Measurements from ENCODE around the gene SS18.
A peak's percentile ranks its signal among the peaks of the same experiment; 100 is the strongest.

The SS18 gene

DNA sequence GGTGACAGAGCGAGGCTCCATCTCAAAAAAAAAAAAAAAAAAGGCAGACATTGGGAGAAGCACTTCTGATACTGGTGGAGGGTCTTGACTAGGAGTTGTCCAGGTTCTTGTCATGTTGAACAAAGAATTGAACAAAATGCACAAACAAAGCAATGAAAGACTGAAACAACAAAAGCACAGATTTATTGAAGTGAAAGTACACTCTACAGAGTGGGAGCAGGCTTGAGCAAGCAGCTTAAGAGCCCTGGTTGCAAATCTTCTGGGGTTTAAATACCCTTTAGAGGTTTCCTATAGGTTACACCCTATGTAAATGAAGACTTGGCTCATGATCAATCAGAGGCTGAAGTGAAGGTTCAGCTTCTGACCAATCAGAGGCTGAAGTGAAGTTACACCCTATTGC, 6.4 kb upstream of the SS18 start:
- ATAC-seq = no peak
- TF ChIP-seq SNAI2 (CRISPR knock-in tag; IDR thresholded peaks at IDR 0.05) (no peak), ISL1 (CRISPR knock-in tag; IDR thresholded peaks at IDR 0.05) (no peak), ZNF565 (CRISPR knock-in tag; conservative IDR thresholded peaks at IDR 0.05; ENCODE audit: low read depth) (no peak)

DNA sequence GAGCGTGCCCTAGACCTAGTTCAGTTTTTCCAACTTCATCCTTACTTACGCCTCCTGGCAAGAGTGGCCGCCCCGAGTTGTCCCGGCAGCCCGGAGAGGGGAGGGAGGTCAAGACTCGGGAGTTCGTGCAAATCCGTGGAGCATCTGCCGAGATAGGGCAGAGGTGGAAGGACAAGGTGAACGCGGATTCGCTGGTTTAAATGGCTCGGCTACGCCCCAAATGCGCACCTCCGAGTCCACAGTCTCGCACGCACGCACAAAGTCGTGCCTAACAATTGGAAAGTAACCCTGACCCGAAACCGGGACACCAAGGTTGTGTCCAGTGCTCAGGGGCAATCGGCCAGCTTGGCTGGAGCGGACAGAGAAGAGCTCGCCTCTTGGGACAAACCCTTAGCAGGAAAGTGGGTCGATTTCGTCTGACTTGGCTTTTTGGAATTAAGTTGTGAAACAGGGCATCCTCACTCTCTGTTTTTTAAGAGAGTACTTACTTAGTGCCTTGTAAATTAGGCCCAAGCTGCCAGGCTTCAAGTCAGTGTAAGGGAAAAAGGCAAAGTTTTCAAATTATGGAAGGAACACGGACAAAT, 726 bp upstream of the SS18 start:
- TF ChIP-seq ZFP3 (CRISPR knock-in tag; IDR thresholded peaks at IDR 0.05) = peak; percentile 94
- TF ChIP-seq PPARA (CRISPR knock-in tag; IDR thresholded peaks at IDR 0.05; ENCODE audit: borderline replicate concordance) = no peak
- peak; percentile 76 for ATAC-seq

DNA sequence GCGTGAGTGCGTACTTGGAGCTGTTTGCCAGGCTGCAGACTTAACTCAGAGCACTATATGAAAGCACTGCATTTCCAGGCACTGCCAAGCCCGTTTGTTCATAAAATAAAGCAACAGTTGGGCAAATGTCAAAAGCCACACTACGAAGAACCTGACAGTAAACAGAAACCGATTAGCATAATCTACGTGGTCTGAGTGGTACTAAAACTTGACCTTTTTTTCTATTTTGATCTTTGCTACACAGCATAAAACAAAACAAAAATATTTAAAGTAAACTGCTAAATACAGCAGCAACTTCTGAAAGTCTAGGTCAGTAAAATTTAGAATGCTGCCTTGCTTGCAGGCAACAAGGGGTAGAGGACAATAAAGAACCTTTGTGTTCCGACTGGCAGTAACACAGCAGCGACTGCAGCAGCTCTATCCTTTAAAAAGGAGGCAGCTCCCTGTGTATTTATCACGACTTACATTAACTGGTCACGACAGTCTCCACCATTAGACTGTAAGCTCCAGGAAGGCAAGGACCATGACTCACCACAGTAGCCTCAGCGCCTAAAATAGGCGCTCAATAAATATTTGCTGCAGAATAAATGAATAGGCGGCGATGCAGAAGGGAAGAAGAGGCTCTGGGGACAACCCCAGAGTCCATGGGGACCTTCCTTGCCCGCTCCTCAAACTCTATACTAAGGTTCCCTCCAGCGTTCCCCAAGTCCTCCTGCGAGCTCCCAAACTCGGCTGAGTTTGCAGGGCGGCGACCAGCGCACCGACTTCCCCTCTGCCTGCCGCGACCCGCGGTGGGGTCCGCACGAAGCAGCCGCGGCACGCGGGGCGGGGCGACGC, 902 bp downstream of the SS18 start:
- ATAC-seq = peak; percentile 4
- TF ChIP-seq ISL1 (CRISPR knock-in tag; IDR thresholded peaks at IDR 0.05) (no peak), ZFP3 (CRISPR knock-in tag; IDR thresholded peaks at IDR 0.05) (no peak), ESRRG (CRISPR knock-in tag; IDR thresholded peaks at IDR 0.05) (no peak), SNAI2 (CRISPR knock-in tag; IDR thresholded peaks at IDR 0.05) (no peak), ARNTL (CRISPR knock-in tag; IDR thresholded peaks at IDR 0.05; ENCODE audit: borderline replicate concordance, low read depth) (no peak), ZNF8 (CRISPR knock-in tag; IDR thresholded peaks at IDR 0.05) (no peak), TOX (CRISPR knock-in tag; IDR thresholded peaks at IDR 0.05; ENCODE audit: borderline replicate concordance) (no peak), BACH2 (CRISPR knock-in tag; IDR thresholded peaks at IDR 0.05; ENCODE audit: borderline replicate concordance) (no peak)
- TF ChIP-seq, protein P1, sequence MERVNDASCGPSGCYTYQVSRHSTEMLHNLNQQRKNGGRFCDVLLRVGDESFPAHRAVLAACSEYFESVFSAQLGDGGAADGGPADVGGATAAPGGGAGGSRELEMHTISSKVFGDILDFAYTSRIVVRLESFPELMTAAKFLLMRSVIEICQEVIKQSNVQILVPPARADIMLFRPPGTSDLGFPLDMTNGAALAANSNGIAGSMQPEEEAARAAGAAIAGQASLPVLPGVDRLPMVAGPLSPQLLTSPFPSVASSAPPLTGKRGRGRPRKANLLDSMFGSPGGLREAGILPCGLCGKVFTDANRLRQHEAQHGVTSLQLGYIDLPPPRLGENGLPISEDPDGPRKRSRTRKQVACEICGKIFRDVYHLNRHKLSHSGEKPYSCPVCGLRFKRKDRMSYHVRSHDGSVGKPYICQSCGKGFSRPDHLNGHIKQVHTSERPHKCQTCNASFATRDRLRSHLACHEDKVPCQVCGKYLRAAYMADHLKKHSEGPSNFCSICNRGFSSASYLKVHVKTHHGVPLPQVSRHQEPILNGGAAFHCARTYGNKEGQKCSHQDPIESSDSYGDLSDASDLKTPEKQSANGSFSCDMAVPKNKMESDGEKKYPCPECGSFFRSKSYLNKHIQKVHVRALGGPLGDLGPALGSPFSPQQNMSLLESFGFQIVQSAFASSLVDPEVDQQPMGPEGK (CRISPR knock-in tag; IDR thresholded peaks at IDR 0.05; ENCODE audit: borderline replicate concordance) = no peak
- TF ChIP-seq, protein P2, sequence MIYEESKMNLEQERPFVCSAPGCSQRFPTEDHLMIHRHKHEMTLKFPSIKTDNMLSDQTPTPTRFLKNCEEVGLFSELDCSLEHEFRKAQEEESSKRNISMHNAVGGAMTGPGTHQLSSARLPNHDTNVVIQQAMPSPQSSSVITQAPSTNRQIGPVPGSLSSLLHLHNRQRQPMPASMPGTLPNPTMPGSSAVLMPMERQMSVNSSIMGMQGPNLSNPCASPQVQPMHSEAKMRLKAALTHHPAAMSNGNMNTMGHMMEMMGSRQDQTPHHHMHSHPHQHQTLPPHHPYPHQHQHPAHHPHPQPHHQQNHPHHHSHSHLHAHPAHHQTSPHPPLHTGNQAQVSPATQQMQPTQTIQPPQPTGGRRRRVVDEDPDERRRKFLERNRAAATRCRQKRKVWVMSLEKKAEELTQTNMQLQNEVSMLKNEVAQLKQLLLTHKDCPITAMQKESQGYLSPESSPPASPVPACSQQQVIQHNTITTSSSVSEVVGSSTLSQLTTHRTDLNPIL (CRISPR knock-in tag; IDR thresholded peaks at IDR 0.05; ENCODE audit: low read depth) = no peak
- TF ChIP-seq, protein P3, sequence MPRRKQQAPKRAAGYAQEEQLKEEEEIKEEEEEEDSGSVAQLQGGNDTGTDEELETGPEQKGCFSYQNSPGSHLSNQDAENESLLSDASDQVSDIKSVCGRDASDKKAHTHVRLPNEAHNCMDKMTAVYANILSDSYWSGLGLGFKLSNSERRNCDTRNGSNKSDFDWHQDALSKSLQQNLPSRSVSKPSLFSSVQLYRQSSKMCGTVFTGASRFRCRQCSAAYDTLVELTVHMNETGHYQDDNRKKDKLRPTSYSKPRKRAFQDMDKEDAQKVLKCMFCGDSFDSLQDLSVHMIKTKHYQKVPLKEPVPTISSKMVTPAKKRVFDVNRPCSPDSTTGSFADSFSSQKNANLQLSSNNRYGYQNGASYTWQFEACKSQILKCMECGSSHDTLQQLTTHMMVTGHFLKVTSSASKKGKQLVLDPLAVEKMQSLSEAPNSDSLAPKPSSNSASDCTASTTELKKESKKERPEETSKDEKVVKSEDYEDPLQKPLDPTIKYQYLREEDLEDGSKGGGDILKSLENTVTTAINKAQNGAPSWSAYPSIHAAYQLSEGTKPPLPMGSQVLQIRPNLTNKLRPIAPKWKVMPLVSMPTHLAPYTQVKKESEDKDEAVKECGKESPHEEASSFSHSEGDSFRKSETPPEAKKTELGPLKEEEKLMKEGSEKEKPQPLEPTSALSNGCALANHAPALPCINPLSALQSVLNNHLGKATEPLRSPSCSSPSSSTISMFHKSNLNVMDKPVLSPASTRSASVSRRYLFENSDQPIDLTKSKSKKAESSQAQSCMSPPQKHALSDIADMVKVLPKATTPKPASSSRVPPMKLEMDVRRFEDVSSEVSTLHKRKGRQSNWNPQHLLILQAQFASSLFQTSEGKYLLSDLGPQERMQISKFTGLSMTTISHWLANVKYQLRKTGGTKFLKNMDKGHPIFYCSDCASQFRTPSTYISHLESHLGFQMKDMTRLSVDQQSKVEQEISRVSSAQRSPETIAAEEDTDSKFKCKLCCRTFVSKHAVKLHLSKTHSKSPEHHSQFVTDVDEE (CRISPR knock-in tag; IDR thresholded peaks at IDR 0.05) = no peak
- TF ChIP-seq, protein P4, sequence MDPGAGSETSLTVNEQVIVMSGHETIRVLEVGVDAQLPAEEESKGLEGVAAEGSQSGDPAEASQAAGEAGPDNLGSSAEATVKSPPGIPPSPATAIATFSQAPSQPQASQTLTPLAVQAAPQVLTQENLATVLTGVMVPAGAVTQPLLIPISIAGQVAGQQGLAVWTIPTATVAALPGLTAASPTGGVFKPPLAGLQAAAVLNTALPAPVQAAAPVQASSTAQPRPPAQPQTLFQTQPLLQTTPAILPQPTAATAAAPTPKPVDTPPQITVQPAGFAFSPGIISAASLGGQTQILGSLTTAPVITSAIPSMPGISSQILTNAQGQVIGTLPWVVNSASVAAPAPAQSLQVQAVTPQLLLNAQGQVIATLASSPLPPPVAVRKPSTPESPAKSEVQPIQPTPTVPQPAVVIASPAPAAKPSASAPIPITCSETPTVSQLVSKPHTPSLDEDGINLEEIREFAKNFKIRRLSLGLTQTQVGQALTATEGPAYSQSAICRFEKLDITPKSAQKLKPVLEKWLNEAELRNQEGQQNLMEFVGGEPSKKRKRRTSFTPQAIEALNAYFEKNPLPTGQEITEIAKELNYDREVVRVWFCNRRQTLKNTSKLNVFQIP (CRISPR knock-in tag; IDR thresholded peaks at IDR 0.05; ENCODE audit: borderline replicate concordance, low read depth) = no peak

DNA sequence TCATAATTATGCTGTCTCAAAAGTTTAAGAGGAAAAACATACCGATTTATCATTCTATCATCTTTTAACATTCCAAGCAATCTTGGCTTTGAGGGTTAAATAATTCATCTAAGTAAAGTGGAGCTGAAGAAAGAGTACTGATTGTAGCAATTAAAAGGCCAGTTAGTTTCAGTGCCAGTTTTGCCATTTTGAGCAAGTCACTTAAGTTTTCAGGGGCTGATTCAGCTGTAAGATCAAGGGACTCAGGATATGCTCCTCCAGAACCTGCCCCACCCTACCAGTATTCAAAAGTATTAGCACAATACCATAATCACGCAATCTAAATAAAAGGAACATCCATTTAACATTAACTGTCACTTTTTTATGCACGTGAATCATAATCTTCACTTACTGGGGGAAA, 1.9 kb downstream of the SS18 start:
- TF ChIP-seq ZFP3 (CRISPR knock-in tag; IDR thresholded peaks at IDR 0.05) = no peak
- TF ChIP-seq ISL1 (CRISPR knock-in tag; IDR thresholded peaks at IDR 0.05) = peak; percentile 55; the same call in 1 of the 2 replicates
- TF ChIP-seq ZC3H10 (CRISPR knock-in tag; IDR thresholded peaks at IDR 0.05) = no peak
- TF ChIP-seq SNAI2 (CRISPR knock-in tag; IDR thresholded peaks at IDR 0.05) = no peak
- TF ChIP-seq TCF4 (CRISPR knock-in tag; IDR thresholded peaks at IDR 0.05; ENCODE audit: borderline replicate concordance) = no peak
- ATAC-seq = no peak

DNA sequence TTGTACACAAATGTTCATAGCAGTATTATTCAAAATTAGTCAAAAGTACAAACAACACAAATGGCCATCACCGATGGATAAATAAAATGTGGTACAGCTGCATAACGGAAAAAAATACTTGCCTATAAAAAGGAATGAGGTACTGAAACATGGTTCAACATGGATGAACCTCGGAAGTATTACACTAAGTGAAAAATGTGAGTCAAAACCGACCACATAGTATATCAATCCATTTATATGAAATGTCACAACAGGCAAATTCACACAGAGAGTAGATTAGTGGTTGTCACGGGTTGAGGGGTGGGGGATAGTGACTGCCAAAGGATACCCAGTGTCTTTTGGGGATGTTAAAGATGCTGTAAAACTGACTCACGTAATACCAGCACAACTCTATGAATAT, 3.5 kb downstream of the SS18 start:
- no peak for ATAC-seq
- TF ChIP-seq ZNF70 (CRISPR knock-in tag; IDR thresholded peaks at IDR 0.05) = no peak
- TF ChIP-seq, protein P5, sequence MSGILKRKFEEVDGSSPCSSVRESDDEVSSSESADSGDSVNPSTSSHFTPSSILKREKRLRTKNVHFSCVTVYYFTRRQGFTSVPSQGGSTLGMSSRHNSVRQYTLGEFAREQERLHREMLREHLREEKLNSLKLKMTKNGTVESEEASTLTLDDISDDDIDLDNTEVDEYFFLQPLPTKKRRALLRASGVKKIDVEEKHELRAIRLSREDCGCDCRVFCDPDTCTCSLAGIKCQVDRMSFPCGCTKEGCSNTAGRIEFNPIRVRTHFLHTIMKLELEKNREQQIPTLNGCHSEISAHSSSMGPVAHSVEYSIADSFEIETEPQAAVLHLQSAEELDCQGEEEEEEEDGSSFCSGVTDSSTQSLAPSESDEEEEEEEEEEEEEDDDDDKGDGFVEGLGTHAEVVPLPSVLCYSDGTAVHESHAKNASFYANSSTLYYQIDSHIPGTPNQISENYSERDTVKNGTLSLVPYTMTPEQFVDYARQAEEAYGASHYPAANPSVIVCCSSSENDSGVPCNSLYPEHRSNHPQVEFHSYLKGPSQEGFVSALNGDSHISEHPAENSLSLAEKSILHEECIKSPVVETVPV (CRISPR knock-in tag; IDR thresholded peaks at IDR 0.05) = no peak
- no peak for TF ChIP-seq TOX (CRISPR knock-in tag; IDR thresholded peaks at IDR 0.05; ENCODE audit: borderline replicate concordance)
- TF ChIP-seq, protein P1 (CRISPR knock-in tag; IDR thresholded peaks at IDR 0.05; ENCODE audit: borderline replicate concordance) = no peak
- no peak for TF ChIP-seq BACH2 (CRISPR knock-in tag; IDR thresholded peaks at IDR 0.05; ENCODE audit: borderline replicate concordance)

Measured in SK-N-SH treated with all-trans-retinoic acid at 6 μM for 48 hours (cell line).